Middle frontal gyrus (tissue), 1 donor: ENCODE results near the gene SAMHD1.
"Not testable (repeated sequence)": the region's sequence is repeated elsewhere in the genome, so short reads cannot be mapped to it uniquely, and the experiment has no call there.

Experiments
- DNase-seq: peaks from one replicate; pipeline ENCODE4 v3.0.0-alpha.2; 2015; ENCODE audit warnings: low spot score; ENCODE audit errors: extremely low spot score

Gene SAMHD1

DNA sequence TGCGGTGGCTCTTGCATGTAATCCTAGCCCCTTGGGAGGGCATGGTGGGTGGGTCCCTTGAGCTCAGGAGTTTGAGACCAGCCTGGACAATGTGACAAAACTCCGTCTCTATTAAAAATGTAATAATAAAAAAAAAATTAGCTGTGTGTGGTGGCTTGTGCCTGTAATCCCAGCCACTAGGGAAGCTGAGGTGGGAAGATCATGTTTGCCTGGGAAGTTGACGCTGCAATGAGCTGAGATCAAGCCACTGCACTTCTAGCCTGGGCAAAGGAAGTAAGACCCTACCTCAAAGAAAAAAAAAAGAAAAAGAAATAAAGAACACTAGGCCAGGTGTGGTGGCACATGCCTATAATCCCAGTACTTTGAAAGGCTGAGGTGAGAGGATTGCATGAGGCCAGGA, 4.5 kb upstream of the SAMHD1 start:
- DNase-seq, result no peak

DNA sequence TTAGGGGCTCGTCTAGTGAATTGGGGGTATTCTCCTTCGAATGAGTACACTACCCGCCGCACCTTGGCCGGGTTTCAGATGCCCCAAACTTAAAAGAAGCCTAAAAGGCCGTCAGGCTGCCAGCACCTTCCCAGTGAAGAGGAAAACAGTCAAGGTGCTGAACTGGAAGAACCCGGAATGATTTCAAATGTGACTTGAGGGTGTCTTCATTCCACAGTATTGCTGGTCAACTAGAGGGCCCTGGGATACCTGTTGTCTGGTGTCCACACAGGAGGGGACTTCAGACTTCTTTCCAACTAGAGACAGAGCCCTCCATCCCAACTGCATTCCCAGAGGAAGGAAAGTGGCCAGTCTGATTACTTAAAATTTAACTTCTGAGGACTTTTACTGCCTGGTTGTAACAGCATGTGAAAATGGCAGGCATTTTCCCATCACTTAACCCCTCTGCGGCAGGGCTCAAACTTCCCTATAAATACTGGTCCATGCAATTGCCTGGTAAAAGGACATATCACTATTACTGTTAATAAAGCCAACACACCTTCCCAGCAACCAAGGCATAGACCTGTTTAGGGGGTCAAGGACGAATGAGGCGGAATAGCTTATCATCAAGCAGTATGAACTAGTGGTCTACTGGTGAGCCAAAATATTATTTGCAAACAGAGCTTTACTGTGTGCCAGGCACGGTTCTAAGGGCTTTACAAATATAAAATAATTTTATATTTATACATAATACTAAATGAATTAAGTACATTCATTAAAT, 651 bp upstream of the SAMHD1 start:
- DNase-seq, result no peak

DNA sequence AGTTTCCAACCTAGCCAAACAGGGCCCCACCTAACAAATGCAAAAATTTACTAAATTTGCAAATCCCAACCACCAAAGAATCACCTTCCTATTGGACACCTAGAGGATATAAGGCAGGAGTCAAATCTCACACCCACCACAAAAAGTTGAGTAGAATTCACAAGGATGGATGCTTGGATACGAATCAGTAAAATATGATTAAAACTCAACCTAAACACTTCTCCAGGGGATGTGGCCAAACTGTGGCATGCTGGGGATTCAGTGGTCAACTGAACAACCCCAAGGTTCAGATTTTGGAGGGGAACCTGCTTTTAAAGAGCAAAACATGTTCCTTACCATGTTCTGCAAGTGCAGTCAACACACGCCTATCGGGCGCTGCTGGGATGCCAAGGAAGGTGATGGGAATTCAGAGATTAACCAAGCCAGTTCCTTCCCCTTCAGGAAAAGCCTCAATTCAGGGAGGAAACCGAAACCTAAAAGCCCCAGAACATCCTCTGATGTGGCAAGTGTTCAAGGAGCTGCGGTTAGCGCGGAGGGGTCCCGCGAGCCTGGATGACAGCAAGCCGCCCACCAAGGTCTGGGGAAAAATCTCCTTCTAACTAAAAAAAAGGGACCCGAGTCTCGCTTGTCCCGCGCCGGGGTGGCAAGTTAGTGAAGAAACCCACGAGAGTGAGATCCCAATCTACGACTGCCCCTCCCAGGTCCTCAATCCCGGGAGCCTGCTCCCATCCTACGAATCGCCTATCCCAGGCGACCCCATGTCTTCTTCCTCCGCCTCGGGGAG, 902 bp downstream of the SAMHD1 start:
- DNase-seq, result no peak

DNA sequence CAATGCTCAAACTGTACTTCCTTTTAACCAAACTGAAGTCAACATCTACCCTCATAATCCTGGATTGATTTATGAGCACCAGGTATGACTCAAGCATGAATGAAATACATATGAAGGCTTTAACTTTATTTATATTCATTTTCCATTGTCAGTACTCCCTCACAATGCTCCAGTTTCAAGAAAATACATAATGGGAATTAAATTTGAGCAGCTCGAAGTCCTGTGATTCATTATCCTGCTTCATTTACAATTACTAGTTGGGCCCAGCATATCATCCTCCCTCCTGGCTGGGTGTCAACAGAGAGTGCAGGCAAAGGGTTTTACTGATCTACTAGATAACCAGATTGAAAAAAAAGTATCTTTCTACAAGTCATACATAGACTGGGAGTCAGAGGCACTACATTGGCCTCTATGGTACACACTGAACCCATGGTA, 10.1 kb downstream of the SAMHD1 start:
- DNase-seq, result no peak

DNA sequence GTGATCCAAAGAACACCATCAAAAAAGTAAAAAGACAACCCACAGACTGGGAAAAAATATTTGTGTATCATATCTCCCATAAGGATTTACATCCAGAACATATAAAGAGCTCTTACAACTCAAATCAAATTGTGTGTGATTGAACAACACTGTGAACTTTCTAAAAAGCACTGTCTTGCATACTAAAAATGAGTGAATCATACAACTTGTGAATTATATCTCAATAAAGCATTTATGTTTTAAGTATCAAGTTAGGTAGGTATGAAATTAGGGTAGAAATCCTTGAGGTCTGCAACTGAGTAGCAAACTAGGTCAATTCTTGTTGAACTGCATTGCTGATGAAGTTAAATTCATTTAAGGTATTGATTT, 14.1 kb downstream of the SAMHD1 start:
- DNase-seq, result no peak

DNA sequence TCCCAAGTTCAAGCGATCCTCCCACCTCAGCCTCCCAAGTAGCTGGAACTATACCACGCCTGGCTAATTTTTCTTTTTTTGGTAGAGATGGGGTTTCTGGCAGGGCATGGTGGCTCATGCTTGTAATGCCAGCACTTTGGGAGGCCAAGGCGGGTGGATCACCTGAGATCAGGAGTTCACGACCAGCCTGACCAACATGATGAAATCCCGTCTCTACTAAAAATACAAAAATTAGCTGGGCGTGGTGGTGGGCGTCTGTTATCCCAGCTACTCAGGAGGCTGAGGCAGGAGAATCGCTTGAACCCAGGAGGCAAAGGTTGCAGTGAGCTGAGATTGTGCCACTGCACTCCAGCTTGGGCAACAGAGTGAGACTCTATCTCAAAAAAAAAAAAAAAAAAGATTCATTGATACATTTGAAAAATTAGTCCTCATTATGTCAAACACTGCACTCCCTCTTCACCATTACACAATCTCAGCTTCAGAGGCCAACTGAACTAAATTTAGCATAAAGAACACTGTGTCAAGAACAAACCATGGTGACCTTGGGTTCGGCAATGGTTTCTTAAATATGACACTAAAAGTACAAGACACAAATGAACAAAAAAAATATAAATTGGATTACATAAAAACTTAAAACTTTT, 14.6 kb downstream of the SAMHD1 start:
- not testable (repeated sequence) for DNase-seq

DNA sequence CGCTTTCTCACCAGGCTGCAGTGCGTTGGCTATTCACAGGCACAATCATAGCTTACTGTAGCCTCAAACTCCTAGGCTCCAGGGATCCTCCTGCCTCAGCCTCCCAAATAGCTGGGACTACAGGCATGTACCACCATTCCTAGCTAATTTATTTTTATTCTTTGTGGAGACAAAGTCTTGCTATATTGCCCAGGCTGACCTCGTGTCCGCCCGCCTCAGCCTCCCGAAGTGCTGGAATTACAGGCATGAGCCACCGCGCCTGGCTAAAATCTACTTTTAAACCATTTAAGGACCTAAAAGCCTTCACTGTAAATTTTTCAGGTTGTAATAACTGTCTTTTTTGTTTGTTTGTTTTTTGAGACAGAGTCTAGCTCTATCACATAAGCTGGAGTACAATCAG, 15.2 kb downstream of the SAMHD1 start:
- DNase-seq, result no peak

DNA sequence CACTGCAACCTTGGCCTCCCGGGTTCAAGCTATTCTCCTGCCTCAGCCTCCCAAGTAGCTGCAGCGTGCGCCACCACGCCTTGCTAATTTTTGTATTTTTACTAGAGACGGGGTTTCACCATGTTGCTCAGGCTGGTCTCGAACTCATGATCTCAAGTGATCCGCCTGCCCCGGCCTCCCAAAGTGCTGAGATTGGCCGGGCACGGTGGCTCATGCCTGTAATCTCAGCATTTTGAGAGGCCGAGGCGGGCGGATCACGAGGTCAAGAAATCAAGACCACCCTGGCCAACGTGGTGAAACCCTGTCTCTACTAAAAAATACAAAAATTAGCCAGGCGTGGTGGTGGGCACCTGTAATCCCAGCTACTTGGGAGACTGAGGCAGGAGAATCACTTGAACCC, 17.9 kb downstream of the SAMHD1 start:
- DNase-seq, result not testable (repeated sequence)

DNA sequence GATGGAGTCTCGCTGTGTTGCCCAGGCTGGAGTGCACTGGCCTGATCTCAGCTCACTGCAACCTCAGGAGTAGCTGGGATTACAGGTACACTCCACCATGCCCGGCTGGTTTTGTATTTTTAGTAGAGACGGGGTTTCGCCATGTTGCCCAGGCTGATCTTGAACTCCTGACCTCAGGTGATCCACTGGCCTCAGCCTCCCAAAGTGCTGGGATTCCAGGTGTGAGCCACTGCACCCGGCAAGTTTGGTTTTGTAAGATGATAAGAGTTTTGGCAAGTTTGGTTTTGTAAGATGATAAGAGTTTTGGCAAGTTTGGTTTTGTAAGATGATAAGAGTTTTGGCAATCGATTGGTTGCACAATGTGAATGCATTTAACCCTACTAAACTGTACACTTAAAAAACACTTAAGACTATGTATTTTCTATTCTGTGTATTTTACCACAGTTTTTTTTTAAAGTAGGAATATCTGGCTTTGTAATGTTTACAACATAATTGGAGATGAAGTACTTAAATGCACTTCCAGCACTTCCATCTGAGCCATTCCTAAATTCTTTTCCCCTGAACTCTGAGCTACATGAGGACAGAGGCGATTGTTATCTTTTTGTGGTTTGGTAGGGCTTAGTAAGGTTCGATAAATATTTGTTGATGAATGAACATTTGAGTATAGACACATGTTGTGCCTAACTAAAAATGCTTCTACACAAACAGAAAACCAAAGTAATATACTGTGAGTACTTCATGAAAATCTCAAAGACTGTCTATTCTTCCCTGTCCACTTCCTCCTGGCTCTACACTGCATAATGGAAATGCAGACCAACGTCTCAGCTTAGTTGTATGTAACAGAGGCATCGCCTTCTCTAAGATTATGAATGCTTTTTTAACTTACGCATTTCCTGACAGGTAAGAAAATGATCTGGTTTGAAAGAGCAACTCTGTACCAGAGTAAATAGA, 18.8 kb downstream of the SAMHD1 start:
- DNase-seq, result no peak

DNA sequence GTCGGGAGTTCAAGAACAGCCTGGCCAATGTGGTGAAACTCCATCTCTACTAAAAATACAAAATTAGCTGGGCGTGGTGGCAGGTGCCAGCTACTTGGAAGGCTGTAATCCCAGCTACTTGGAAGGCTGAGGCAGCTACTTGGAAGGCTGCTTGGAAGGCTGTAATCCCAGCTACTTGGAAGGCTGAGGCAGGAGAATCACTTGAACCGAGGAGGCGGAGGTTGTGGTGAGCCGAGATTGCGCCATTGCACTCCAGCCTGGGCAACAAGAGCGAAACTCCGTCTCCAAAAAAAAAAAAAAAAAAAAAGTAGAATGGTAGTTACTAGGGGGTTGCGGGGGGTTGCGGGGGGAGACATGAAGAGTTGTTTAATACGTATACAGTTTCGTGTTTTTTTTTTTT, 19.4 kb downstream of the SAMHD1 start:
- DNase-seq, result not testable (repeated sequence)

DNA sequence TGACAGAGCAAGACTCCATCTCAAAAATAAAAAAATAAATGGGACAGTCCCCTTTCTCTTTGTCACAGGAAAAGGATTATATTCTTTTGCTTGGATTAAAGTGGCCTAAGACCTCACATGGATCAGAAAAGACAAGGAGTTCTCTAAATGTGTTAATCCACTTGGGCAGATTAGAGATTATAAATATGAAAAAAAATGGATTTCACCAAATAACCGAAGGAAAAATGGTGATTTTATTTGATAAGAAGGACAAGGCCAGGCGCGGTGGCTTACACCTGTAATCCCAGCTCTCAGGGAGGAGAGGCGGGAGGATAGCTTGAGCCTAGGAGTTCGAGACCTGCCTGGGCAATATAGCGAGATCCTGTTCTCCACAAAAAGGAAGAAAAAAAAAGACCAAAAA, 21.8 kb downstream of the SAMHD1 start:
- no peak for DNase-seq

DNA sequence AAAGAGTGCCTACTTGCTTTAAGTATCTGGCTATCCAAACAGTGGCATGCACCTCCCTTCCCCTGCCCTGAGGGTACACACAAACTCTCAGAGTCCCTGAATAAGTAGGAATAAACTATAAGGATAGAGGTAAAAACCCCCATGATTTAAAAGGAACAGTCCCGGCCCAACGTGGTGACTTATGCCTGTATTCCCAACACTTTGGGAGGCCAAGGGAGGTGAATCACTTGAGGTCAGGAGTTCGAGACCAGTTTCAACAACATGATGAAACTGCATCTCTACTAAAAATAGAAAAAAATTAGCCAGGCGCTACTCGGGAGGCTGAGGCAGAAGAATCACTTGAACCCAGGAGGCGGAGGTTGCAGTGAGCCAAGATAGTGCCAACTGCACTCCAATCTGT, 22.2 kb downstream of the SAMHD1 start:
- no peak for DNase-seq

DNA sequence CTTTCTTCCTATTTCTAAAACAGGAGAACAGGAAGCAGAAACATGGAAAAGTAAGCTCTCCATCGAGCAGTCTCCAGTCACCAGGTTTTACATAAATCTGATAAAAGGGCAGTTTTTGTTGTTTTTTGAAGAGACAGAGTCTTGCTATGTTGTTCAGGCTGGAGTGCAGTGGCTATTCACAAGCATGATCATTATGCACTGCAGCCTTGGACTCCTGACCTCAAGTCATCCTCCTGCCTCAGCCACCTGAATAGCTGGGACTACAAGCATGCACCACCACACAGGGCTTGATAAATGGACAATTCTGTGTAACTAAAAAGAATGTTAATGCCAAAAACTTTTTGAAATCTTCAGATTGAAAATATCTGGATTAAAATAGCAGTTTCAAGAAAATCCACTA, 23.8 kb downstream of the SAMHD1 start:
- no peak for DNase-seq

DNA sequence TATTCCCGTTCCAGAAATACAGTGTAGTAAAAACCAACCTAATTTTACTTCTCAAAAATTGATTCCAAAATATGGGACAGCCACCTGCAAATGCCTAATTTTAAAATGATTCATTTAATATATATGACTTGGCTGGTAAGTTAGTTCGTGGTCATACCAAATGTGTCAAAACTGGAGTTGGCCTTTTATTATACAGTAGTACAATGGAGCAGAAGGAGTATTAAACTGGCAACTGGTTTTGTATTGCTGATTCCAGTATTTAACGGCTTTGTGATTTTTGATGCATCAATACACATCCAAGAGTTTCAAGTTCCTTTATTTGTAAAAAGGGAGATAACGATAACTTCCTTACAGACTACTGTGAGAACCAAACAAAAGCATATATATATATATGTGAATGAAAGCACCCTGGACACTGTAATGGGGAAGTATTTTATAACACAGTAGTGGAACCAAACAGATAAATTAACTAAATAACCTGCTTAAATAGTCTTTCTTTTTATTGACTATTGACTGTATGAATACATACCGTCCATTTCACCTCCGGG, 24.8 kb downstream of the SAMHD1 start:
- no peak for DNase-seq

DNA sequence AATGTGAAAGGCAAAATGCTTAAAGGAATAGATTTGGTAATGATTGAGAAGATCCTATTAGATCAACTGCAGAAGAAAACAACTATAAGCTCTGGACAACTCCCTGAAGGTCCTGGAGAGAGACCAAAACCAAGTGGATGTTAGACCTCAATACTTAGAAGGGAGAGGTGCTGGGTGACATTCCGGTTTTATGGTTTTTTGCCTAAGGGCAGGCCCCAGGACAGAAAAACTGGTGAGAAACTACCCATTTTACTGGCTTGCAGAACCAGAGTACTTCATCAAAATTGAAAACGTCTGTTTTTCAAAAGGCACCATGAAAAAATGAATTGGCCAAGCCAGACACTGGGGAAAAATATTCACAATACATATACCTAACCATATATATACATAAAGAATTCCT, 26.3 kb downstream of the SAMHD1 start:
- DNase-seq, result no peak

DNA sequence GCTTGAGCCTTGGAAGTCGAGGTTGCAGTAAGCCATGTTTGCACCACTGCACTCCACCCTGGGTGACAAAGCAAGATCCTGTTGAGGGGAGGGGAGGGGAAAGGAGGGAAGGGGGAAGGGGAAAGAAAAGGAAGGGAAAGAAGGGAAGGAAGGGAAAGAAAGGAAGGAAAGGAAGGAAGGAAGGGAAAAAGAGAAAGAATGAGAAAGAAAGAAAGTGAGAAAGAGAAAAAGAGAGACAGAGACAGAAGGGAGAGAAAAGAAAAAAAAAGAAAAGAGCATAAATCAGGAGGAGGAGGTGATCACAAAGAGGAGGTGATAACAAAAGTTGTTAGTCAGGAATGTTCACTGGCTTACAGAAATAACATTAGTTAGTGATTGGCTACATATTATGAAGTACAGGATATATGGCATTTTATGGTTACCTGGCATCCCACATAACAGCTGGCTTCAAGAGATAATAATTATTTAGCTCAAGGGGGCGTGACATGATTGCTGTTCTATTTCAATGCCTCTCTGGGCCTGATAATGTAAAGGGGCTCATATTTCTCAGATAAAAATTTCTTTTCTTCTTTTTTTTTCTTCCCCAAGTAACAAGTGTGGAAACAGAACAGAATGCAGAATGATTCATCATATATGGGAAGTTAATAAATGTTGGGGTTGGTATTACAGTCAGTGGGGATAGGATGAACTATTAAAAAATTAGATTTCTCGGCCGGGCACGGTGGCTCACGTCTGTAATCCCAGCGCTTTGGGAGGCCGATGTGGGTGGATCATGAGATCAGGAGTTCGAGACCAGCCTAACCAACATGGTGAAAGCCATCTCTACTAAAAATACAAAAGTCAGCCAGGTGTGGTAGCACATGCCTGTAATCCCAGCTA, 27.1 kb downstream of the SAMHD1 start:
- no peak for DNase-seq

DNA sequence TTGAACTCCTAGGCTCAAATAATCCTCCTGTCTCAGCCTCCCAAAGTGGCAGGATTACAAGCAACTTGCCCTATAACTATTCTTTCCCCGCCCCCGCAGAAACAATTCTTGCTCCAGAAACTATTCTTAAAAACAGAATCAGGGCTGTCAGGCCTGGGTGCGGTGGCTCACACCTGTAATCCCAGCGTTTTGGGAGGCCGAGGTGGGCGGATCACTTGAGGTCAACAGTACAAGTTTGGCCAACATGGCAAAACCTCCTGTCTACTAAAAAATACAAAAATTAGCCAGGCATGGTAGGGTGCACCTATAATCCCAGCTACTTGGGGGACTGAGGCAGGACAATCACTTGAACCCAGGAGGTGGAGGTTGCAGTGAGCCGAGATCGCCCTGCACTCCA, 31.2 kb downstream of the SAMHD1 start:
- DNase-seq, result no peak

DNA sequence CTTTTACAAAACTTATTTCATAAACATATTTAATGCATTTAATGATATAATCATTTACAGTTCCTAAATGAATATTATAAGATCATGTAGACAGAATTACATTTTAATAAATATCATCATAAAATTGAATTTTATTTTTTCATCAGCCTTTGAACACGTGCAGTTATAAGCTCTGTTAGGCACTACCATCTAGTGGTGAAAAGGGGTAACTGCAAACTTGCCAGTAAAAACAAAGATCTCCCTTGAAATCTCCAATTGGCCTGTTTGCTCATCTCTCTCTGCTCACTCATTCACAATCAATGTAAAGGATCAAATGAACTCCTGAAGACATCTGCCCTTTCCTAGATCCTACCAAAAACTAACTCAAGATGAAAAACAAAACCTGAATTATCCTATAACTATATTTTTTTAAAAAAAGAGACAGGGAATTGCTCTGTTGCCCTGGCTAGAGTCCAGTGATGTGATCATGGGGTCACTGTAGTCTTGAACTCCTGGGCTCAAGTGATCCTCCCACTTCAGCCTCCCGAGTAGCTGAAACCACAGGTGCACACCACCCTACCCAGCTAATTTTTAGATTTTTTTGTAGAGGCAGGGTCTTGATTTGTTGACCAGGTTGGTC, 31.7 kb downstream of the SAMHD1 start:
- DNase-seq, result peak; percentile 71

DNA sequence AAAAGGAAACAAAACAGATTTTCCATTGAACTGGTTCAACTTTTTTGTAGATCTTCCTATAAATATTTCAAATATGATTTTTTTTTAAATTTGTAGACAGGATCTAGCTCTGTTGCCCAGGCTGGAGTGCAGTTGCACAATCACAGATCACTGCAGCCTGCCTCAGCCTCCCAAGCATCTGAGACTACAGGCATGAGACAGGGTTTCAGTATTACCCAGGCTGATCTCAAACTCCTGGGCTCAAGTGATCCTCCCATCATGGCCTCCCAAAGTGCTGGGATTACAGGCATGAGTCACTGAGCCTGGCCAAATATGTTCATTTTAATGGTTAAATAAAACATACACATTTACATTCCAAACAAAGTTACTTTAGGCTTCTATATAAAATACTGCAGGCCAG, 33.6 kb downstream of the SAMHD1 start:
- no peak for DNase-seq

DNA sequence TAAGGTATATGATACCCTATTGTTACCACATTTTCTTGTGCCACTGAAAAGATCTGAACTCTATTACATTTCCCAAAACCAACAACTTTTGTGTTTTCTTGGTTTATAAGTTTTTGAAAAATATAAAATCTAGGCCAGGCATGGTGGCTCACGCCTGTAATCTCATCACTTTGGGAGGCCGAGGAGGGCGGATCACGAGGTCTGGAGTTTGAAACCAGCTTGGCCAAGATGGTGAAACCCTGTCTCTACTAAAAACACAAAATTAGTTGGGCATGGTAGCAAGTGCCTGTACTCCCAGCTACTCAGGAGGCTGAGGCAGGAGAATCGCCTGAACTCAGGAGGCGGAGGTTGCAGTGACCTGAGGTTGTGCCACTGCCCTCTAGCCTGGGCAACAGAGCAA, 34.3 kb downstream of the SAMHD1 start:
- DNase-seq, result no peak
